Astrocyte of the spinal cord (primary cell): Measurements from ENCODE around the gene RIMS1.

Experiments
- DNase-seq: peaks from one replicate; pipeline ENCODE4 v3.0.0; 2011; ENCODE audit warnings: low read depth, low spot score
- H3K4me3 ChIP-seq: 2 replicates; pipeline ENCODE4 v1.5.1; 2011; ENCODE audit warnings: low read depth, mild to moderate bottlenecking, low read length, moderate library complexity
- CTCF ChIP-seq: IDR thresholded peaks from 2 replicates; pipeline ENCODE4 v1.5.1; 2012; ENCODE audit warnings: low read depth, mild to moderate bottlenecking, low read length, inconsistent platforms
- in situ Hi-C: cut with HindIII; loops from 2 replicates; pipeline ENCODE4 v1.10.0; 2017; ENCODE audit warnings: low sequenced_read_pairs

The RIMS1 gene

GRCh38 chr6:71906813-71907212, 20.5 kb downstream of the RIMS1 start:
- H3K4me3 ChIP-seq: no peak overlapping the region
- in situ Hi-C loops: no loop called here
- DNase-seq: no peak
- no peak for TF ChIP-seq CTCF

GRCh38 chr6:71908162-71908765, 21.9 kb downstream of the RIMS1 start:
- DNase-seq: no peak
- in situ Hi-C loops: no loop called here

GRCh38 chr6:71913444-71914234, 27.3 kb downstream of the RIMS1 start:
- H3K4me3 ChIP-seq: no peak overlapping the region
- DNase-seq: no peak
- in situ Hi-C loops: no loop called here
- TF ChIP-seq CTCF: no peak

More at GRCh38 chr6:71908162-71908765, 21.9 kb downstream of the RIMS1 start:
- H3K4me3 ChIP-seq: no peak overlapping the region
- TF ChIP-seq CTCF: no peak

GRCh38 chr6:71929047-71929446, 42.7 kb downstream of the RIMS1 start:
- H3K4me3 ChIP-seq: no peak overlapping the region
- in situ Hi-C loops: no loop called here
- DNase-seq: no peak
- TF ChIP-seq CTCF: no peak

GRCh38 chr6:71933881-71934280, 47.5 kb downstream of the RIMS1 start:
- no peak overlapping the region for H3K4me3 ChIP-seq
- no peak for DNase-seq
- in situ Hi-C loops: no loop called here
- no peak for TF ChIP-seq CTCF

GRCh38 chr6:71965404-71965803, 79.1 kb downstream of the RIMS1 start:
- no peak for TF ChIP-seq CTCF
- in situ Hi-C loops: no loop called here

More at GRCh38 chr6:71965404-71965803, 79.1 kb downstream of the RIMS1 start:
- no peak overlapping the region for H3K4me3 ChIP-seq
- DNase-seq: no peak
